Activated CD8-positive, alpha-beta memory T cell treated with anti-CD3 and anti-CD28 coated beads for 4 hours (primary cell): Measurements from ENCODE around the gene HTR2A.
A peak's percentile ranks its signal among the peaks of the same experiment; 100 is the strongest.

Experiments used
- DNase-seq, 2 donors: peaks; one replicate each; pipeline ENCODE4 v3.0.0-alpha.2; 2020; ENCODE audit warnings: low read depth in 2 of 2

Gene HTR2A

GRCh38 chr13:46896341-46897137, at the start of gene HTR2A:
Gene HTR2A, minus strand, starts transcription at chr13:46897053. Its CDS starts 1,147 bp downstream, at chr13:46895906.
- no peak for DNase-seq

DNA sequence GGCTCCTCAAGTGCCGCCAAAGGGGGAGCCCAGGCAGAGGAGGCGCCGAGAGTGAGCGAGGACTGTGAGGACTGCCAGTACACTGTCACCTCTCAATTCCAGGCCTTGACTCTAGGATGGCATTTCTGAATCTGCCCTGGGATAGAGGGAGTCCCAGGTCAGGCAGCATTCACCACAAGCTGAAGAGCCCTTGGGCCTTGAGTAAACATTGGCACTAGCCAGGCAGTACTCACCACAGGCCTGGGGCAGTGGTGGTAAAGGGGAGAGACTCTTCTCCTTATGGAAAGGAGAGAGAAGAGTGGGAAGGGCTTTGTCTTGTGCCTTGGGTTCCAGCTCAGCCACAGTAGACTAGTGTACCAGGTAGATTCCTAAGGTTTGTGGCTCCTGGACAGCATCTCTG, 39.7 kb upstream of the HTR2A start:
- no peak for DNase-seq

- DNase-seq = no peak
These were observed 37.9 kb upstream of the HTR2A start for GRCh38 chr13:46934749-46935148.

- DNase-seq = no peak
These were observed 30.2 kb upstream of the HTR2A start for GRCh38 chr13:46926916-46927590.

- DNase-seq = no peak
These were observed 28.6 kb upstream of the HTR2A start for GRCh38 chr13:46925486-46925885.

GRCh38 chr13:46914341-46914740, 17.5 kb upstream of the HTR2A start:
- no peak for DNase-seq

- DNase-seq = no peak
These were observed 16.9 kb upstream of the HTR2A start for GRCh38 chr13:46913757-46914156.

DNA sequence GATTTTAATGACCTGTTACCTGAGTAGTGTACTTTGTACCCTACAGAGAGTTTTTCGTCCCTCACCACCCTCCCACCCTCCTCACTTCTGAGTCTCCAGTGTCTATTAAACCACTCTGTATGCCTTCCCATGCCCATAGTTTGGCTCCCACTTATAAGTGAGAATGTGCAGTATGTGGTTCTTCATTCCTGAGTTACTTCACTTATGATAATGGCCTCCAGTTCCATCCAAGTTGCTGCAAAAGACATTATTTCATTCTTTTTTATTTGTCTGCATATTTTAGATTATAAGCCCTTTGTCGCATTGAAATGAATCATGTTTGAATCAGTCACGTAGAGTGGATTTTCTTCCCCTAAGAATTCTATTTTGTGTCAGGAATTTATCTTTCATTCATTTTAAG, 12.2 kb upstream of the HTR2A start:
- no peak for DNase-seq

DNA sequence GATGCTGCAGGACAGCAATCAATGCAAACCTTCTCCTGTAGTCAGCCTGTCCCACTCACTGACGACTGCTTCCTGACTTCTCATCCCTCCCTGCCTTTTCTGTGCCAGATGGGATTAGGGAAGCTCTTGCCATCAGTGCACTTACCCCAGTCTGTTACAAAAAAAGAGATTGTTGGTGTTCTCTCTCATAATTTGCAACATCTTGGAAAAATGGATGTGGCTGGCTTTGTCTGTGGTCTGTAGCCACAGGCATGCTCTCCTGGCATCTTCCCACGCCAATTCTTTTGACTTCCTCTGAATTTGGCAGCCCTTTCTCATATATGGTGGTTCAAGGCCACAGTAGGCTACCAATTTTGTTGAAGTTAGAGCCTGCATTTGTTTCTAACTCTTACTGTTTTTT, 11.6 kb upstream of the HTR2A start:
- DNase-seq = no peak

DNA sequence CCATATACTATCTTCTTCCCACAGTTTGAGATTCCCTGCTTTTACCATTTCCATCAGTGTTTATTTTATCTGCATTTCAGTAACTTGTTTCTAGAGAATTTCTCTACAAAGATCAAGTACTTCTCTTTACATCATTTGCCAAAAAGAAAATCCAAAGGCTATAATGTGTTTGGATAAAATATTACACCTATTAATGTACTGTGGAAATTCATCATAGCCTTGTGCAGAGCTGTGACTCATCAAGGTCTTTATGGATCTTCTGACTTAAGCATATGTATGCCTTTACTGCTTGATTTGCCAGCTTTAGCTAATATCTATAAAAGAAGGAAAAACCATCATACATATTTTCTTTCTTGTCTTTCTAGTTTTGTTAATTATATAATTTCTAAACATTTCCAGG, 9.6 kb upstream of the HTR2A start:
- DNase-seq = no peak

DNA sequence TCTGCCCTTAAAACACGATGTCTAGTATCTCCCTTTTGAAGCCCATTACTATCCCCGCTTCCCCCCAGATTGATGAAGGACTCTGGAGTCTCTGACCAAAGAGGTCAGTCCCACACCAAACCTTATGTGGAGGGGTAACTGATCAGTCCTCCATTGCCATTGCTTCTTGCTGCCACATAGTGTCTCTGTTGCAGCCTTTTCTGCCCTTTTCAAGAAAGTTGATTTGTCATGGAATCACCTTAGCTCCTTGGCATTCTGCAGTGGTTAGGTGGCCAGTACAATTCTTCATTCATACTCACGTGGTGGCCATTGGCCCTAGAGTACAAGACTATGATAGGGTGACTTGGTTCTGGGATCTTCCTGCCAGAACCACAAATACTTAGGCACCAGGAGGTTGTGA, 8.4 kb upstream of the HTR2A start:
- DNase-seq = no peak

DNA sequence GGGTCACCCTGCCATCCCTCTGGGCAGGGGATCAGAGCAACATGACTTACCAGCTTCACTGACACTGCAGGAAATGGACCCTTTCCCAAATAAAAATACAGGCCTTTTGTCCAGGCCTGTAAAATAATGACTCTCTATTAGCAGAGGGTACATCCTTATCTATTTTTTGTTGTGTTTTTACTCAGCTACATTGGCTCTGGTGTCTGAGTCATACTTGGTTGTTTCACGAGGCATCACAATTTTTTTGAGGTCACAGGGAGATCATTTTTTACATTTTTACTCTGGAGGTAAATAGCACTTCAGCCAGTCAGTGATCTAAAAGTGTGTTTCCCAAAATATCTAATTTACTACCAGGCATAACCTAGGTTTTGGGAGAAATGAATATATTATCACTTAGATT, 6.9 kb upstream of the HTR2A start:
- DNase-seq = no peak

GRCh38 chr13:46901721-46902120, 4.9 kb upstream of the HTR2A start:
- DNase-seq = no peak

DNA sequence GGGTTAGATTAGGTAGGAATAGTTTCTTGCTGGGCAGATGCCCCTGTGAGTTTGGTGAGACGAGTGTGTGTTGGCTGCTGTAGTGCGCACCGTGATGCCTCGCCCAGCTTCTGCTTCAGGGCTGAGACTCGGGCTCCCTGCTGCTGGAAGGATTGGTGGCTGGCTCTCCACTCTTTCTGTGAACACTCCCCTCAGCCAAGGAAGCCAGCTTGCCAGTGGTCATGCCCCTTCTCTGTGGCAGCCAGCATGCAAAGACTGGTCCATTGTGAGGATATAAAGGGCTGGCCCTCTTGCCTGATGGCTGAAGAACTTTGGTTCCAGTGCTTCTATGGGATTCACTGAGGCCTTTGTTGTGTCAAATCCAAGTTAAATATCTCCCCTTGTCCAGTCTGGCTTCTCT, 2.9 kb upstream of the HTR2A start:
- no peak for DNase-seq

DNA sequence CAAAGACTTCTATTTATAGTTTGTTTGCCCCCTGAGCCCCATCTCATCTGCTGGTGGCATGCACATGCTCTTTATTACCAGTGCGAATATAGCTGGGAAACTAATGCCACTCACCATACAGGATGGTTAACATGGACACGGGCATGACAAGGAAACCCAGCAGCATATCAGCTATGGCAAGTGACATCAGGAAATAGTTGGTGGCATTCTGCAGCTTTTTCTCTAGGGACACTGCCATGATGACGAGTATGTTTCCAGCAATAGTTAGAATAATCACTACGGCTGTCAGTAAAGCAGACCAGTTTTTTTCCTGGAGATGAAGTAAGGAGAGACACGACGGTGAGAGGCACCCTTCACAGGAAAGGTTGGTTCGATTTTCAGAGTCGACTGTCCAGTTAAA, 1.5 kb downstream of the HTR2A start:
- DNase-seq = no peak

DNA sequence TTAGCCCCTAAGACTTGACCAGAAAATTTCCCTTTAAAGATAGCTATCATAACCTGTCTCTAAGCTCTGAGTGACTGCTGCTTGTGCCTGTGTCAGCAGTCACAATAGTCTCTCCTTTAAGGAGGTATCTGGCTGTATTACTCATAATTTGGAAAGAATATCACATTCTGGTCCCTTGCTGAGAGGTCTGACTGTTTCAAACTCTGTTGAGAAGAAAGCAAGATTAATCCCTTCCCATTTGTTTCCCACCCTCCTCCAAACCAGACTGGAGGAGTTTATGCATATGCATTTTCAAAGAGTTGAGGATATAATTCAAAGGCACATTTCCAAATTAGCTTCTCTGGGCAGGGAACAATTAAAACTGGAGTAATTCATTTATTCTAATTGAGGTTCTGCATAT, 2.3 kb downstream of the HTR2A start:
- DNase-seq = no peak

DNA sequence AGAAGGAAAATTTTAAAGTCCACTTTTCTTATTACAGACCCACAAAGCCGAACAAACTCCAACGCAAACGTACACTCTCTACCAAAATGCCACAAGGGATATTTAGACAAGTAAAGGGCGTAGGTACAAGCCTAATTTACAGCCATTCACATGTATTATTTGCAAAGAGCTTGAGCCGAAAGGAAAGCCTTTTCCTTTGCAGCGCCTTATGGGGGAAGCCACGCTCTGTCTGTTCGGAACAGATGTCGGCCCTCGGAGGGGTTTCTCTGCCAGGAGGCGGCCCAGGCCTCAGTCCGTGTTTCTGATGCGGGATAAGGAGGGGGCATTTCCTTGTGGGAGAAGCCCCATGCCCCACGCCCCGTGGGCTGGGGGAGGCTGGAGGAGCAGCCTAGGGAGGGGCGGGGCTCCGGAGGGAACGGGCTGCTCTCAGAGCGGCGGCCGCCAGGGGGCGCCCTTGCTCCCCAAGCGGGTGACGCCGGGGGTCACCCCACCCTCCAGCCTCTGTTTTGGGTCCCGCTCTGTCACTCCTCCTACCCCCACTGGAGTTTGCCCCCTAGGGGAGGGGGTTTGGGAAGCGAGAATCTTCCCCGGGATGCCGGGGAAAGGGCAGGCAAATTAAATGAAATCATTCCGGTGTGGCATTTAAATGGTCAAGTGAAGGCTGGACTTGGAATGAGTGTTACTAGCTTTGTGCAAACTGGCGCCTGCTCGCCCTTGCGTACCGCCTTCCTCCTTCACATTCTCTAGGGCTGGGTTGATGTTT, 2.9 kb downstream of the HTR2A start:
- peak; percentile 6 to 15 for DNase-seq

DNA sequence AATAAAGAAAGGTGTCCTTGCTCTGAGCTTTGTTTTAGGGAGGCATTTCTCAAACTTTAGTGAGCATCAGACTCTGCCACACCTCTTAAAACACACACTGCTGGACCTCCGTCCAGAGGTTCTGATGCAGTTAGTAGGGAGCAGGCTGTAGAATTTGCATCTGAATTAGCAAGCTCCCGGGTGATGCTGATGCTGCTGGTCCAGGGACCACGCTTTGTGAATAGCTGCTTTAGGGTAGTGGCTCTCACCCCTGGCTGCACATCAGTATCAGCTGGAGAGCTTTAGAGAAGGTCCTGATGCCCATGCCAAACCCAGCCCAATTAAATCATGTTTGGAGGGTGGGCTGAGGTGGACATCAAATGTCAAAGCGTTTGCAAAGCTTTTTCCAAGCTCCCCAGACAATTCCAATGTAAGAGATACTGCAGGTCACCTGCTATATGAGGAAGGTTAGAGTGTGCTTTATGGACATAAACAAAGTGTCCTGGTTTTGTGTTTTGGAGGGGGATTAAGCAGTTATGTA, 3.6 kb downstream of the HTR2A start:
- no peak for DNase-seq

DNA sequence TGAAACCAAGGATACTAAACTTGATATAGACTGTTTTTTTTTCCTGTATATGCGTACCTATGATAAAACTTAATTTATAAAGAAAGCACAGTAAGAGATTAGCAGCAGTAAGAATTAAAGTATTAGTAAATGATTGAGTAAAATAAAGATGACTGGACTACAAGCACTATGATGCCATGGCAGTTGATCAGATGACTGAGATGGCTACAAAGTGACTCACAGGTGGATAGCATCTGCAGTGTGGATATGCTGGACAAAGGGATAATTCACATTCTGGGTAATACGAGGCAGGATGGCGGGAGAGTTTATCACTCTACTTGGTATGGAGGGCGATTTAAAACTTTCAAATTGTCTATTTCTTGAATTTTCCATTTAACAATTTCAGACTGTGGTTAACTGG, 11.8 kb downstream of the HTR2A start:
- no peak for DNase-seq

DNA sequence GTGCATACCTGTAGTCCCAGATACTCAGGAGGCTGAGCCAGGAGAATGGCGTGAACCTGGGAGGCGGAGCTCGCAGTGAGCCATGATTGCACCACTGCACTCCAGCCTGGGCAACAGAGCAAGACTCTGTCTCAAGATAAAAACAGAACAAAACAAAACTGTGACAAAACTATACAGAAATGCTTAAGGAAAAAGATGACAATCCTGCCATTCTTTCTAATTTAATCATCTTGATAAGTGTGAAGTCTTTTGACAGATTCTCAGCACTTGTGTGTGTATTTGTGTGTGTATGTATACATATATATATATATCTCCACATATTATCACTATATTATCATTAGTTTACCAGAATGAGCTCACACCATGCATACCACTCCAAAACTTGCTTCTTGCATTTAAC, 12.3 kb downstream of the HTR2A start:
- DNase-seq = no peak

- DNase-seq = no peak
These were observed 15.2 kb downstream of the HTR2A start for GRCh38 chr13:46881621-46882020.

DNA sequence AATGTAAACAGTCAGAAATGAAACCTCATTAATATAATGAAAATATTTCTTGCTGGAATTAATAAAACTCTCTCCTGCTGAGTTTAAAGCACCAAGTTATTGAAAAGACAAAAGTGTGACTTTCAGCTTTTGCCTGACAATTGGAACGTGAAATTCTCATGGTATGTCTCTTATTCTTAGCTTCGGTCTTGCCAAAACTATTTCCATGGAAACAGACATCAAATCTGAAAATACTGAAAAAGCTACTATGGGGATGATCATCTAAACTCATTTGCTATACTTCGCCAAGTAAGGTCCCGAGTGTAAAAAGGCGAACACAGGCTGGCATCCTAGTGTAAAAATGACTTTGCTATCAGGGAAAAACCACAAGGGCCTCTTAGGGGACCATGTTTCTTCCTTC, 22.8 kb downstream of the HTR2A start:
- no peak for DNase-seq

DNA sequence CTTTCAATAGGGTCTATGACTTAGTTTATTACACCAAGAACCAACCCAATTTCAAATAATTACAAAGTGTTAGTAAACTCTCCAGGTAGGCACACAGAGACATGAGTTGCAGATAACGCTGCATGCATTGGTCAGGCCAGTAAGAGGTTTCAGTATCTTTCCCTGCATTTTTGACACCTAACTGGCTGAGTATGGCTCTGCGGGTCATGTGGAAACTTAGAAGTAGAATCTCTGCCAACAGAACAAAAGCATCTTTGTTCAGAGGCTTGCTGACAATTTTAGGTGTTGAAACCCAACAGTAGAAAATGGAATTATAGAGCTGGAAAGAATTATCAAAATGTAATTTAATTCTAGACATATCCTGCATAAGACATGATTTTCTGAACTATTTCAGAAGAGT, 25.3 kb downstream of the HTR2A start:
- DNase-seq = no peak
